Glomerular endothelial cell (primary cell): Measurements from ENCODE around the gene MCM9. TPM values are rescaled to one million over a fixed set of nuclear protein-coding genes. Genes with fewer than 3 reads are reported as not detected.
"Not testable (repeated sequence)": the region's sequence is repeated elsewhere in the genome, so short reads cannot be mapped to it uniquely, and the experiment has no call there.

Experiments used
- DNase-seq: peaks from one replicate; pipeline ENCODE4 v3.0.0-alpha.2; 2011; ENCODE audit warnings: low read depth, low spot score; ENCODE audit errors: extremely low read depth
- total RNA-seq: library from RNA; depleted of rRNA; stranded (reverse); fragments of >200 nt; gene quantifications from 2 replicates; pipeline ENCODE4 v1.2.3, GENCODE V29; 2015

The MCM9 gene
- total RNA-seq, 1 donor from 2014 or later = 12.8 TPM

GRCh38 chr6:118869350-118869749 lies 65.6 kb downstream of the MCM9 start:
- no peak for DNase-seq

- not testable (repeated sequence) for DNase-seq
Measured at GRCh38 chr6:118868901-118869300, 66.1 kb downstream of the MCM9 start.

GRCh38 chr6:118867181-118867580 lies 67.8 kb downstream of the MCM9 start:
- DNase-seq = no peak

GRCh38 chr6:118865100-118865391 lies 69.9 kb downstream of the MCM9 start:
- DNase-seq = no peak

GRCh38 chr6:118864341-118865099 lies 70.4 kb downstream of the MCM9 start:
- no peak for DNase-seq

GRCh38 chr6:118862443-118862842 lies 72.5 kb downstream of the MCM9 start:
- DNase-seq = no peak

- no peak for DNase-seq
Measured at GRCh38 chr6:118860880-118861279, 74.1 kb downstream of the MCM9 start.

- no peak for DNase-seq
Measured at GRCh38 chr6:118860363-118860762, 74.6 kb downstream of the MCM9 start.

- no peak for DNase-seq
Measured at GRCh38 chr6:118859517-118860064, 75.4 kb downstream of the MCM9 start.

- DNase-seq = no peak
Measured at GRCh38 chr6:118856301-118856700, 78.7 kb downstream of the MCM9 start.

GRCh38 chr6:118853408-118853807 lies 81.6 kb downstream of the MCM9 start:
- DNase-seq = no peak

- no peak for DNase-seq
Measured at GRCh38 chr6:118844915-118845314, 90.0 kb downstream of the MCM9 start.

- DNase-seq = no peak
Measured at GRCh38 chr6:118843685-118844390, 91.1 kb downstream of the MCM9 start.

GRCh38 chr6:118830691-118831090 lies 104.3 kb downstream of the MCM9 start:
- no peak for DNase-seq

- no peak for DNase-seq
Measured at GRCh38 chr6:118829817-118830478, 105.0 kb downstream of the MCM9 start.

- DNase-seq = no peak
Measured at GRCh38 chr6:118826096-118826495, 108.9 kb downstream of the MCM9 start.

GRCh38 chr6:118825661-118826060 lies 109.3 kb downstream of the MCM9 start:
- no peak for DNase-seq

GRCh38 chr6:118815495-118815894 lies 119.5 kb downstream of the MCM9 start:
- no peak for DNase-seq

- no peak for DNase-seq
Measured at GRCh38 chr6:118813775-118814174, 121.2 kb downstream of the MCM9 start.

GRCh38 chr6:118812970-118813369 lies 122.0 kb downstream of the MCM9 start:
- no peak for DNase-seq

GRCh38 chr6:118810420-118811027 lies 124.4 kb downstream of the MCM9 start:
- DNase-seq = no peak
